ENCODE data around the gene ZNF177. TPM values are rescaled to one million over a fixed set of nuclear protein-coding genes. Genes with fewer than 3 reads are reported as not detected.
A peak's percentile ranks its signal among the peaks of the same experiment; 100 is the strongest.

The ZNF177 gene
- total RNA-seq, 1 donor from 2014 or later, result 0.79 TPM

DNA sequence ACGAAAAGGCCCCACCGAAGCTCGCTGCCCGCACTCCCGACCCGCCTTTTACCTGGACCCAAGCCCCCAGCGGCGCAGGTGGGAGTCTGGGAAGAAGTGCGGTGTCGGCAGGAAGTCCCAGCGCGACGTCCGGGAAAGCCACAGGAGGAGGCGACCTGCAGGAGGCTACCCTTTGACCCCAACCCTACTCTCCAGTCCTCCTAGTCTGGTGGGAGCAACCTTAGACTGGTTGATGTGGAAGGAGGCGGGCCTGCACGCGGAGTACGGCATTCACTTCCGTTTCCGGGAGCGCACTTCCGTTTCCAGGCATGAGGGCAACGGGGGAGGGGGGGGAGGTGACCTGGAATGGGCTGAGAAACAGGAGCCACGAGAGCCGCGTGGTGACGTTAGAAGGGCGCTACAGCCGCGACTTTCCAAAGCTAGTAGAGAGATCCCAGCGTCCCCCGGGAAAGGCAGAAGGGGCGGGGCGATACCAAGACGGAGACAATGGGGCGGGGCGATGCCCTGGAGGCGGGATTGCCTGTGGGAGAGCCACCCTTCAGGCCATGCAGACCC, 44.1 kb downstream of the ZNF177 start:
- DNase-seq (ENCODE audit: low read depth) (peak; percentile 69), FAIRE-seq (no peak)
- TF ChIP-seq, protein P1, sequence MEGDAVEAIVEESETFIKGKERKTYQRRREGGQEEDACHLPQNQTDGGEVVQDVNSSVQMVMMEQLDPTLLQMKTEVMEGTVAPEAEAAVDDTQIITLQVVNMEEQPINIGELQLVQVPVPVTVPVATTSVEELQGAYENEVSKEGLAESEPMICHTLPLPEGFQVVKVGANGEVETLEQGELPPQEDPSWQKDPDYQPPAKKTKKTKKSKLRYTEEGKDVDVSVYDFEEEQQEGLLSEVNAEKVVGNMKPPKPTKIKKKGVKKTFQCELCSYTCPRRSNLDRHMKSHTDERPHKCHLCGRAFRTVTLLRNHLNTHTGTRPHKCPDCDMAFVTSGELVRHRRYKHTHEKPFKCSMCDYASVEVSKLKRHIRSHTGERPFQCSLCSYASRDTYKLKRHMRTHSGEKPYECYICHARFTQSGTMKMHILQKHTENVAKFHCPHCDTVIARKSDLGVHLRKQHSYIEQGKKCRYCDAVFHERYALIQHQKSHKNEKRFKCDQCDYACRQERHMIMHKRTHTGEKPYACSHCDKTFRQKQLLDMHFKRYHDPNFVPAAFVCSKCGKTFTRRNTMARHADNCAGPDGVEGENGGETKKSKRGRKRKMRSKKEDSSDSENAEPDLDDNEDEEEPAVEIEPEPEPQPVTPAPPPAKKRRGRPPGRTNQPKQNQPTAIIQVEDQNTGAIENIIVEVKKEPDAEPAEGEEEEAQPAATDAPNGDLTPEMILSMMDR (IDR thresholded peaks at IDR 0.05; ENCODE audit: insufficient read depth, low read length, severe bottlenecking), result no peak

DNA sequence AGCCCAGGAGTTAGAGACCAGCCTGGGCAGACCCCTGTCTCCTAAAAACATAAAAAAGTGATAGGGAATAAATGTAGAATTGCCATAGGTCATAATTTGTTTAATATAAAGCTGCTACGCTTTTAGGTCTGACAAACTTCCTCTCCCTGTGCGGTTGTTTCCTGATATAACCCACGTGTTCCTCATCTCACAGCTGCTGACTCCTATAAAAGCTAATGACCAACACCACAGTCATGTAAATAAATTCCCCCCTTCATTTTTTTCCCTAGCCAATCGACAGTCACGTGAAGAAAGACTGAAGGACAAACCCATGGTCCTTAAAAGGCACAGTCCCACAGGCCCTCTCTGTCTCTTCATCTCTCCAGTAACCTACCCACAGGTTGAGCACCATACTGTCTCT, 45.0 kb downstream of the ZNF177 start:
- no peak for DNase-seq (ENCODE audit: low read depth)
- Histone ChIP-seq H3K4me3 (ENCODE audit: low read depth, low read length) (peak overlapping the region; percentile 77), H3K27me3 (ENCODE audit: control insufficient read depth, insufficient read depth, low read length) (no peaks in the 10 kb centered on the region), H3K36me3 (ENCODE audit: control insufficient read depth, insufficient read depth, low read length) (no peaks in the 10 kb centered on the region)
- no peak for FAIRE-seq
- TF ChIP-seq, protein P1 (IDR thresholded peaks at IDR 0.05; ENCODE audit: insufficient read depth, low read length, severe bottlenecking), result no peak

More for the DNA sequence above, 44.1 kb downstream of the ZNF177 start:
- H3K27me3 ChIP-seq (ENCODE audit: control insufficient read depth, insufficient read depth, low read length), result no peaks in the 10 kb centered on the region
- H3K4me3 ChIP-seq (ENCODE audit: low read depth, low read length), result peak overlapping the region; percentile 77
- H3K36me3 ChIP-seq (ENCODE audit: control insufficient read depth, insufficient read depth, low read length), result no peaks in the 10 kb centered on the region

DNA sequence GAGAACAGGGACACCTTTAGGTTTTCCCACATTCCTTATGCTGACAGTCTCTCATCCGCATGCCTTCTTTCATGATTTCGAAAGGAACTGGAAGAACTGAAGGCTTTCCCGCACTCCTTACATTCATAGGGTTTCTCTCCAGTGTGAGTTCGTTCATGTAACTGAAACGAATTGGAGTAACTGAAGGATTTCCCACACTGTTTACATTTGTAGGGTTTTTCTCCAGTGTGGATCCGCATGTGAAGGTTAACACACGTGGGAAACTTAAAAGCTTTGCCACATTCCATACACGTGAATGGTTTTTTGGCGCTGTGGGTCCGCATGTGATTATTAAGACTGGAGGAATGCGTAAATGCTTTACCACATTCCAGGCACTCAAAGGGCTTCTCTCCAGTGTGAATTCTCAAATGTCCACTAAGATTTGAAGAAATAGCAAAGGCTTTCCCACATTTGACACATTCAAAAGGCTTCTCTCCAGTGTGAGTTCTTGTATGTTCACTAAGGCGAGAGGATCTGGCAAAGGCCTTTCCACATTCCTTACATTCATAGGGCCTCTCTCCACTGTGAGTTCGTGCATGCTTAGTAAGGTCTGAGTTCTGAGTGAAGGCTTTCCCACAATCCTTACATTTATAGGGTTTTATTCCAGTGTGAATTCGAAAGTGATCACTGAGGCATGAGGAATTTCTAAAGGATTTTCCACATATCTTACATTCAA, 50.6 kb downstream of the ZNF177 start:
- FAIRE-seq, result no peak
- no peak overlapping the region for H3K4me3 ChIP-seq (ENCODE audit: low read depth, low read length)
- H3K27me3 ChIP-seq (ENCODE audit: control insufficient read depth, insufficient read depth, low read length), result no peaks in the 10 kb centered on the region
- peaks cover 13% of the 10 kb centered on the region for H3K36me3 ChIP-seq (ENCODE audit: control insufficient read depth, insufficient read depth, low read length)
- DNase-seq (ENCODE audit: low read depth), result no peak
- TF ChIP-seq, protein P1 (IDR thresholded peaks at IDR 0.05; ENCODE audit: insufficient read depth, low read length, severe bottlenecking), result no peak

DNA sequence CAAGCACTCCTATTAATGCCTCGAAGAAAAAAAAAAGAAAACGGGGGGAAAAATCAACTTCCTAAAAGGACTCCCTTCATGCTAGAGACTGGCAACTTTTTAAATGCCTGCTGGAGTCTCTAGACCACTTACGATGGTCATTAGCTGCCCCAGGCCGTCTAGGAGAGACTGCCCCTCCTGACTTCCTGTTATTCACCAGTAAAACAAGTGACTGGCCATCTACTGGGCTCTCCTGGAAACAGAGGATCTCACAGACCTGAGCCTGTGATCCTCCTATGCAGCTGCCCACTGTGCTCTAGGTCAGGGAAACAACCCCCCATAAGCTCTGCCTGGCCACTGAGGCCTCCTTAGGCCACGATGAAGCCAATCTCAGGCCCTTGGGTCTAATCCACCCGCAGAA, 65.1 kb downstream of the ZNF177 start:
- peaks cover 5% of the 10 kb centered on the region for H3K36me3 ChIP-seq (ENCODE audit: control insufficient read depth, insufficient read depth, low read length)
- H3K27me3 ChIP-seq (ENCODE audit: control insufficient read depth, insufficient read depth, low read length), result no peaks in the 10 kb centered on the region
- FAIRE-seq (no peak), DNase-seq (ENCODE audit: low read depth) (no peak)
- no peak overlapping the region for H3K4me3 ChIP-seq (ENCODE audit: low read depth, low read length)
- TF ChIP-seq, protein P1 (IDR thresholded peaks at IDR 0.05; ENCODE audit: insufficient read depth, low read length, severe bottlenecking), result no peak

DNA sequence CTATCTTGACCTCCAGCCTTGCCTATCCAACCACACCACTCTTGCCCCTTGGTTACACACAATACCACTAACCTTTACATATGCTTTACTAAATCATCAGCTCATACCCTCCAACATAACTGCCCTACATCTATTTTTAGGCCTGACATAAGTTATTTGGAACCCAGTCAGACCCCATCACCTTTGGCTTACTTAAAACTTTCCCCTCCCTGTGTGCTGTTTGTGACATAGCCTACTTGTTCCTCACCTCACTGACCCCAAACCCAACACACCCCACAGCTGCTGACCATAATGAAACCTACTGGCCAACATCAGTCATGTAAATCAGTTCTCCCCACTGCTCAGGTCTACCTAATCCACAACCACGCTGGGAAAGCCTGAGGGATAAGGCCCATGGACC, 67.6 kb downstream of the ZNF177 start:
- DNase-seq (ENCODE audit: low read depth) (no peak), FAIRE-seq (peak; percentile 60)
- TF ChIP-seq, protein P1 (IDR thresholded peaks at IDR 0.05; ENCODE audit: insufficient read depth, low read length, severe bottlenecking), result no peak
- no peaks in the 10 kb centered on the region for H3K27me3 ChIP-seq (ENCODE audit: control insufficient read depth, insufficient read depth, low read length)
- peaks cover 7% of the 10 kb centered on the region for H3K36me3 ChIP-seq (ENCODE audit: control insufficient read depth, insufficient read depth, low read length)
- no peak overlapping the region for H3K4me3 ChIP-seq (ENCODE audit: low read depth, low read length)
